ENCODE data around the gene PLK3. TPM values are rescaled to one million over a fixed set of nuclear protein-coding genes. Genes with fewer than 3 reads are reported as not detected.
A peak's percentile ranks its signal among the peaks of the same experiment; 100 is the strongest.
"Not testable (repeated sequence)": the region's sequence is repeated elsewhere in the genome, so short reads cannot be mapped to it uniquely, and the experiment has no call there.

PLK3 gene
- total RNA-seq, 1 donor = 36.1 TPM

DNA sequence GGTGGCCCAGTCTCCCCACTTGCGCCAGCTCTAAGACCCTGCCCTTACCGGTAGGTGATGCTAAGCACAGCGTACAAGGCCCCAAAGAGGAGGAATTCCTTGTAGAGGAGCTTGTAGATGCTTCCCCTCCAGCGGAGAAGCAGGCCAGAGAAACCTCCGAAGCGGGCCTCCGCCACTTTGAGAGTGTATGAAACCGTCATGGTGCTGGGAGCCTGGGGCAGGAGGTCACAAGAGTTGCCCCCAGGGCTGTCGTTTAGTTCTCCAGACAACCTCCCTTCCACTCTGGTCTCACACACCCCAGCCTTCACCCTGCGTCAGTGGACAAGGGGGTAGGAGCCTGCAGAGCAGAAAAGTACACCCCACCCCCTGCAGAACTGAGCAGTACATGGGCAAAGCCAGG, 12.7 kb upstream of the PLK3 start:
- no peak overlapping the region for H3K4me3 ChIP-seq (ENCODE audit: low read depth, low read length)
- TF ChIP-seq, protein P1, sequence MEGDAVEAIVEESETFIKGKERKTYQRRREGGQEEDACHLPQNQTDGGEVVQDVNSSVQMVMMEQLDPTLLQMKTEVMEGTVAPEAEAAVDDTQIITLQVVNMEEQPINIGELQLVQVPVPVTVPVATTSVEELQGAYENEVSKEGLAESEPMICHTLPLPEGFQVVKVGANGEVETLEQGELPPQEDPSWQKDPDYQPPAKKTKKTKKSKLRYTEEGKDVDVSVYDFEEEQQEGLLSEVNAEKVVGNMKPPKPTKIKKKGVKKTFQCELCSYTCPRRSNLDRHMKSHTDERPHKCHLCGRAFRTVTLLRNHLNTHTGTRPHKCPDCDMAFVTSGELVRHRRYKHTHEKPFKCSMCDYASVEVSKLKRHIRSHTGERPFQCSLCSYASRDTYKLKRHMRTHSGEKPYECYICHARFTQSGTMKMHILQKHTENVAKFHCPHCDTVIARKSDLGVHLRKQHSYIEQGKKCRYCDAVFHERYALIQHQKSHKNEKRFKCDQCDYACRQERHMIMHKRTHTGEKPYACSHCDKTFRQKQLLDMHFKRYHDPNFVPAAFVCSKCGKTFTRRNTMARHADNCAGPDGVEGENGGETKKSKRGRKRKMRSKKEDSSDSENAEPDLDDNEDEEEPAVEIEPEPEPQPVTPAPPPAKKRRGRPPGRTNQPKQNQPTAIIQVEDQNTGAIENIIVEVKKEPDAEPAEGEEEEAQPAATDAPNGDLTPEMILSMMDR (IDR thresholded peaks at IDR 0.05; ENCODE audit: insufficient read depth, low read length) = no peak
- DNase-seq (ENCODE audit: low read depth) = no peak

DNA sequence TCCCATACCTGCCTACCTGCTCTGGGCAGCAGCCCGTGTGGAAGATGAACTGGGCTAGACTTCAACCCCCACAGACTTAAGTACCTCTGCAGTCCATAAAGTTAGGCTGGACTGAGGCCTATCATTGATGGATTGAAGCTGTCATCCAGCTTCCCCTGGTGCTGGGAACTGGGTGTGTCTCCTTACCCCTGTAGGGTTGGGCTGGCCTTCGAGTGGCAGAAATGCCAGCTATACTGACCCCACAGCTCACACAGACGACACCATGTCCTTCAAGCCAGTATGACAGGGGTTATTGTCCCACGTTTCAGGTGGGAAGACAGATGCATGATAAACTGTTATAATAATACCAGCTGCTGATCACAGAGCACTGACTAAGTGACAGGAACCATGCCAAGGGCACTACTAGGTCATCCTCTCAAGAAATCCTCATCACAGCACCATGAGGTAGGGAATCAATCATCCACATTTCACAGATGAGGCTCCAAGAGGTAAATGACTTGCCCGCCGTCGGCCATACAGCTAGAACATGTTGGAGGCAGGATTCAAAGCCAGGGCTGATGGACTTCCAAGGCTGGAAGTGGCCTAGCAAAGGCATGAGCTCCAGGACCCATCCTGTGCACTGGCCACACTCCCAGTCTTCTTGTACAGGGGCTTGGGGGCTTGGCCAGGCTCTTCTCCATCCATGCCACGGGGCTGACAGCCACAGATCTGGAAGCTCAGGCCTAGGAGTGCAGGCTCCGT, 11.9 kb upstream of the PLK3 start, which contains the start of gene BEST4:
BEST4 (minus strand) TSS at position 51 of the 741 bp plus-strand sequence. CDS start 465 bp downstream, outside the sequence.
- TF ChIP-seq, protein P1 (IDR thresholded peaks at IDR 0.05; ENCODE audit: insufficient read depth, low read length) = no peak
- DNase-seq (ENCODE audit: low read depth) = no peak
- H3K4me3 ChIP-seq (ENCODE audit: low read depth, low read length) = no peak within 1 kb of the TSS

DNA sequence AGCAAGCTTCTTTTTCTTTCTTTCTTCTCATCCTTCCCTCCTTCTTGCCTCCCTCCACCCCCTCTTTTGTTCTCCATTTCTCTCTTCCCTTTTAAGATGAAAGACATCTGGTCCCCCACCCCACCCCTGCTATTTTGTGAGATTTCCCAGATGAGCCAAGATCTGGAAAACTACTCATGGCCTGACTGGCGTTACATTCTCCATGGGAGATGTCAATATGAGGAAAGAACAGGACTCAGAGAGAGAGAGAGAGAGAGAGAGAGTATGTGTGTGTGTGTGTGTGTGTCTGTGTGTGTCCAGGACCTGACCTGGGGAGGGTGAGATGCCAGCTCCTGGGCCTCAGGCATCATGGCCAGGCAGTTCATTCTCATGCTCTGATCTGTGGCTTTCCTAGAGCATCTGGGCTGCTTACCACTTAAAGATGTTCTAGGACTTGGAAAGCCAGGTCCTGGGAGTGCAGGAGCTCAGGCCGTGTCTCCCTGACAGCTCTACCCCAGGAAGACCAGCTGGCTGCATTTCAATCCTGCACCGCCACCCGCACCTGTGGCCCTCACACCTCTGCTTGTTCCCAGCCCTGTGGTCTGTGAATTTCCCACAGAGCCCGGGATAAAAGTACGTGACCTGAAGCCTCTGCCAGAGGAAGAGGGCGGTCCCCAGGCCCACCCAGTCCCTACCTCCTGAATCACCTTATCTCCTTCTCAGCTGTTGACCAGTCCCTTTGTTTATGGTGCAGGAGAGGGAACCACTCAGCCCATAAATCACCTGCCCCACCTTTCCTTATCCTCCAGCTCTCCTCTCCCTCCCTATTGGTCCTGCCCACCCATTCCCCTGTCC, 9.0 kb upstream of the PLK3 start:
- DNase-seq (ENCODE audit: low read depth) = peak; percentile 20

DNA sequence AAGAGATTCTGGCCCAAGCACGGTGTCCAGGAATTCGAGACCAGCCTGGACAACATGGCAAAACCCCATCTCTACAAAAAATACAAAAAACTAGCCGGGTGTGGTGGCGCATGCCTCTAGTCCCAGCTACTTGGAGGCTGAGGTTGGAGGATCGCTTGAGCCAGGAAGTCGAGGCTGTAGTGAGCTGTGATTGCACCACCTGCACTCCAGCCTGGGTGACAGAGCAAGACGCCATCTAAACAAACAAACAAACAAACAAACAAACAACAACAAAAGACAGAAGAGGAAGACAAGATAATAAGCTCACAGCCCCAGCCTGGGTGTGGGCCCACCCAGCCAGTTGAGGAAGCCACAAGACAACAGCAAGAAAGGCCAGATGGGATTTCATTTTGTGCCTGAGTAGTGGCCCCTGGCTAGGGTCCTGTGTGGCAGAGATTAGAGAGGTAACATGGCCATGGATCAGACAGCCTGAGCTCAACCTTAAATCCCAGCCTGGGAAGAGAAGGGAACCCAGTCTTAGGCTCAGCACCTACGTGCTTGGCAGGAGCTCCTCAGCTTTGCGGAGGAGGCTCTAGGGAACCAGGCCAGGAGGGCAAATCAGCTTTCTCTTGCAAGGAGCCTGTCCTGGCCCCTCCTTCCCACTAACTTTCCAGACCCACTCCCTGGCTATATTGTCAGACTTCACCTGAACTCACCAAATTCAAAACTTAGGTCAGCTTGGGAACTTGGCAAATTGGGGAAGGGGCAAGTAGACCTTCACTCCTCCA, 7.3 kb upstream of the PLK3 start:
- H3K4me3 ChIP-seq (ENCODE audit: low read depth, low read length) = no peak overlapping the region
- TF ChIP-seq, protein P1 (IDR thresholded peaks at IDR 0.05; ENCODE audit: insufficient read depth, low read length) = no peak
- DNase-seq (ENCODE audit: low read depth) = no peak

More for the DNA sequence above, 9.0 kb upstream of the PLK3 start:
- no peak overlapping the region for H3K4me3 ChIP-seq (ENCODE audit: low read depth, low read length)
- TF ChIP-seq, protein P1 (IDR thresholded peaks at IDR 0.05; ENCODE audit: insufficient read depth, low read length) = no peak

DNA sequence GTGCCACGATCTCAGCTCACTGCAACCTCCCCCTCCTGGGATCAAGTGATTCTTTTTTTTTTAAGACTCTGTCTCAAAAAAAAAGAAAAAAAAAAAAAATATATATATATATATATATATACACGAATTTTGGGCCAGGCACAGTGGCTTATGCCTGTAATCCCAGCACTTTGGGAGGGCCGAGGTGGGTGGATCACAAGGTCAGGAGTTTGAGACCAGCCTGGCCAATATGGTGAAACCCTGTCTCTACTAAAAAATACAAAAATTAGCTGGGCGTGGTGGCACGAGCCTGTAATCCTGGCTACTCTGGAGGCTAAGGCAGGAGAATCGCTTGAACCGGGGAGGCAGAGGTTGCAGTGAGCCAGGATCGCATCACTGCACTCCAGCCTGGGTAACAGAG, 2.3 kb upstream of the PLK3 start:
- H3K4me3 ChIP-seq (ENCODE audit: low read depth, low read length); DNase-seq (ENCODE audit: low read depth): not testable (repeated sequence)

DNA sequence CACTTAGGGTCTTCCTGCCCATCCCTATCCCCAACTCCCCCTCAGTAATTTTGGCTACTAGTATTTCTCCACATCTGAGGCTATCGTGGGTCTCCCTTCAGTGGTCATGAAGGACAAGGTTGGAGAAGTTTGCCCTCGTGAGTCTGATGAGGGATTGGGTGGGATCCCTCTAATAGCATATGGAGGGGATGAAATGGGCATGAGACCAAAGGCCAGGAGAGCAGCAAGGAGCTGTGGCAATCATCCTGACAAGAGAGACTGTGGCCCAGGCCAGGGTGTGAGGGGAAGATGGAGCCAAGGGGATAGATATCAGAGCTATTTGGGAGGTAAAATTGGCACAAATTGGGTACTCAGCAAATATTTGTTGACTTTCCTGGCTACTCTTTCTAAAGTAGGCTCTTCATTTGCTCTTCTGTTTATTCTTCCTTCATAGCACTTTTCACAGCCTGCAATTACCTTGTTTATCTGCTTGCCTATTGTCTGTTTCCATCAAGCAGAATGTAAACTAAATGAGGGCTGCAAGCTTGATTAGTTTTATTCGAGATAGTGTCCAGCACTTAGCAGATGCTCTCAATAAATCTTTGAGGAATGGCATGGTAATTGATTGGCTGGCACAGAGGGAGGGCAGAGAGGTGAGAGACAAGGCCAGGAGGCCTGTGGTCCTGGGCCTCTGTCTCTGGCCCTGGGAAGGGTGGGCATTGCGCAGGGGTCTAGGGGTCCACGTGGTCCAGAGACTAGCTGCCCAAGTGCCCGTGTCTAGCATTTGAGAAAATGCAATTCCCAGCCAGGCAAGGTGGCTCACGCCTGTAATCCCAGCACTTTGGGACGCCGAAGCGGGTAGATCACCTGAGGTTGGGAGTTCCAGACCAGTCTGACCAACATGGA, 1.5 kb upstream of the PLK3 start:
- TF ChIP-seq, protein P1 (IDR thresholded peaks at IDR 0.05; ENCODE audit: insufficient read depth, low read length) = no peak

More for the DNA sequence above, 1.5 kb upstream of the PLK3 start:
- no peak overlapping the region for H3K4me3 ChIP-seq (ENCODE audit: low read depth, low read length)
- no peak for DNase-seq (ENCODE audit: low read depth)

Measured in fibroblast of the aortic adventitia (primary cell).